Gastrocnemius medialis (tissue), 4 donors: ENCODE measurements around the gene OMP.

ENCODE experiments used
- POLR2A ChIP-seq, 2 donors: fragments of 450-650 bp; IDR thresholded peaks; one replicate each; pipeline ENCODE4 v1.6.1; 2017; ENCODE audit warnings: antibody characterized with exemption in 2 of 2, mild to moderate bottlenecking in 2 of 2, moderate library complexity in 2 of 2
- TF ChIP-seq, protein P1 (sequence below), 5 experiments: fragments of 450-650 bp in 3 of 5; fragments of 200-600 bp in 2 of 5; sonication (generic) in 2 of 5; IDR thresholded peaks in 4 of 5; conservative IDR thresholded peaks in 1 of 5; 1 replicate in 4 of 5; 2 replicates in 1 of 5; pipeline ENCODE4 v1.5.1; 2016 to 2019; ENCODE audit warnings: antibody characterized with exemption in 5 of 5, mild to moderate bottlenecking in 3 of 5, moderate library complexity in 3 of 5

DNA sequence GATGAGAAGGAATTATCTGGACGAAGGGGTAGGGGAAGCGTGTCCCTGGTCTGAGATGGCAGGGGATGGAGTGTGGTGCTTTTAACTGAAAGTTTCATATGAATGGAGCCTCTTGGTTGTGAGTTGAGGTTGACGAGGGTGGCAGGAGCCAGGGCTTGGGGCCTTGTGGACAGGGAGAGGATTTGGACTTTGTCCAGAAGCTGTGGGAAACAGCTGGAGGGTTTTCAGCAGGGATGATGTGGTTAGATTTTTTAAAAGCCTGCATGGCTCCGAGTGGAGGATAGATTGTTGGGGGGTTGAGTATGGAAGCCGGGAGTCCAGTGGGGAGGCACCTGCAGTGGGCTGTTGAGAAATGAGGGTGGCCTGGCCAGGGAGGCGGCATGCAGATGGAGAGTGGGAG is 50.2 kb downstream of the OMP start:
- no peak for TF ChIP-seq POLR2A (IDR thresholded peaks at IDR 0.05)
- TF ChIP-seq, protein P1, sequence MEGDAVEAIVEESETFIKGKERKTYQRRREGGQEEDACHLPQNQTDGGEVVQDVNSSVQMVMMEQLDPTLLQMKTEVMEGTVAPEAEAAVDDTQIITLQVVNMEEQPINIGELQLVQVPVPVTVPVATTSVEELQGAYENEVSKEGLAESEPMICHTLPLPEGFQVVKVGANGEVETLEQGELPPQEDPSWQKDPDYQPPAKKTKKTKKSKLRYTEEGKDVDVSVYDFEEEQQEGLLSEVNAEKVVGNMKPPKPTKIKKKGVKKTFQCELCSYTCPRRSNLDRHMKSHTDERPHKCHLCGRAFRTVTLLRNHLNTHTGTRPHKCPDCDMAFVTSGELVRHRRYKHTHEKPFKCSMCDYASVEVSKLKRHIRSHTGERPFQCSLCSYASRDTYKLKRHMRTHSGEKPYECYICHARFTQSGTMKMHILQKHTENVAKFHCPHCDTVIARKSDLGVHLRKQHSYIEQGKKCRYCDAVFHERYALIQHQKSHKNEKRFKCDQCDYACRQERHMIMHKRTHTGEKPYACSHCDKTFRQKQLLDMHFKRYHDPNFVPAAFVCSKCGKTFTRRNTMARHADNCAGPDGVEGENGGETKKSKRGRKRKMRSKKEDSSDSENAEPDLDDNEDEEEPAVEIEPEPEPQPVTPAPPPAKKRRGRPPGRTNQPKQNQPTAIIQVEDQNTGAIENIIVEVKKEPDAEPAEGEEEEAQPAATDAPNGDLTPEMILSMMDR (IDR thresholded peaks at IDR 0.05 in 4 of 5, conservative IDR thresholded peaks at IDR 0.05 in 1 of 5) = no peak
